Vagina (tissue), 2 donors: ENCODE measurements around the gene XAB2.

Experiments used
- POLR2A ChIP-seq, 2 donors: fragments of 450-650 bp; IDR thresholded peaks; one replicate each; pipeline ENCODE4 v1.6.1; 2017; ENCODE audit warnings: antibody characterized with exemption in 2 of 2, mild to moderate bottlenecking in 2 of 2, moderate library complexity in 2 of 2
- TF ChIP-seq, protein P1 (sequence below), 3 experiments: fragments of 450-650 bp in 2 of 3; fragments of 200-600 bp in 1 of 3; sonication (generic) in 1 of 3; IDR thresholded peaks; one replicate each; pipeline ENCODE4 v1.5.1; 2017 to 2019; ENCODE audit warnings: antibody characterized with exemption in 3 of 3, mild to moderate bottlenecking in 2 of 3, moderate library complexity in 2 of 3

DNA sequence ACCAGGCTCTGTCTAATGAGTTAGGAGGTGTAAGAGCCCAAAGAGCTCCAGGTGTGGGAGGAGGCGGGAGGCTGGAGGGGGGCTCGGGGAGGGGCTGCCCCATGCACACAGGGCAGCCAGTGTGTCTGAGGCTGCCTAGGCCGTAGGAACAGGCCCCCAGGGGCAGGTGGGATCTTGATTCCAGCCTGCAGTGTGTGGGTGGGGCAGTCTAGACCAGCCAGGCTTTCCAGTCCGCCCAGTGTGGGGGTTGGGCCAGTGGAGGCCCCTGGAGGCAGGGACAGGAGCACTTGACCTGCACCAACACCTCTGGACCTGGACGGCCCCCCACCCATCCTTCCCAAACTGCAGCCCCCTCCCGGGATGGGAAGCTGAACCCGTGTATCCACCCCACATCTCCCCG lies 39.1 kb downstream of the XAB2 start:
- TF ChIP-seq POLR2A (IDR thresholded peaks at IDR 0.05) = no peak
- TF ChIP-seq, protein P1, sequence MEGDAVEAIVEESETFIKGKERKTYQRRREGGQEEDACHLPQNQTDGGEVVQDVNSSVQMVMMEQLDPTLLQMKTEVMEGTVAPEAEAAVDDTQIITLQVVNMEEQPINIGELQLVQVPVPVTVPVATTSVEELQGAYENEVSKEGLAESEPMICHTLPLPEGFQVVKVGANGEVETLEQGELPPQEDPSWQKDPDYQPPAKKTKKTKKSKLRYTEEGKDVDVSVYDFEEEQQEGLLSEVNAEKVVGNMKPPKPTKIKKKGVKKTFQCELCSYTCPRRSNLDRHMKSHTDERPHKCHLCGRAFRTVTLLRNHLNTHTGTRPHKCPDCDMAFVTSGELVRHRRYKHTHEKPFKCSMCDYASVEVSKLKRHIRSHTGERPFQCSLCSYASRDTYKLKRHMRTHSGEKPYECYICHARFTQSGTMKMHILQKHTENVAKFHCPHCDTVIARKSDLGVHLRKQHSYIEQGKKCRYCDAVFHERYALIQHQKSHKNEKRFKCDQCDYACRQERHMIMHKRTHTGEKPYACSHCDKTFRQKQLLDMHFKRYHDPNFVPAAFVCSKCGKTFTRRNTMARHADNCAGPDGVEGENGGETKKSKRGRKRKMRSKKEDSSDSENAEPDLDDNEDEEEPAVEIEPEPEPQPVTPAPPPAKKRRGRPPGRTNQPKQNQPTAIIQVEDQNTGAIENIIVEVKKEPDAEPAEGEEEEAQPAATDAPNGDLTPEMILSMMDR (IDR thresholded peaks at IDR 0.05) = no peak
